Activated T-cell treated with anti-CD3 and anti-CD28 coated beads for 4 hours (primary cell): ENCODE measurements around the gene AXIN1.
"Not testable (repeated sequence)": the region's sequence is repeated elsewhere in the genome, so short reads cannot be mapped to it uniquely, and the experiment has no call there.

Experiments
- DNase-seq: peaks from one replicate; pipeline ENCODE4 v3.0.0-alpha.2; 2020

Gene AXIN1, protein sequence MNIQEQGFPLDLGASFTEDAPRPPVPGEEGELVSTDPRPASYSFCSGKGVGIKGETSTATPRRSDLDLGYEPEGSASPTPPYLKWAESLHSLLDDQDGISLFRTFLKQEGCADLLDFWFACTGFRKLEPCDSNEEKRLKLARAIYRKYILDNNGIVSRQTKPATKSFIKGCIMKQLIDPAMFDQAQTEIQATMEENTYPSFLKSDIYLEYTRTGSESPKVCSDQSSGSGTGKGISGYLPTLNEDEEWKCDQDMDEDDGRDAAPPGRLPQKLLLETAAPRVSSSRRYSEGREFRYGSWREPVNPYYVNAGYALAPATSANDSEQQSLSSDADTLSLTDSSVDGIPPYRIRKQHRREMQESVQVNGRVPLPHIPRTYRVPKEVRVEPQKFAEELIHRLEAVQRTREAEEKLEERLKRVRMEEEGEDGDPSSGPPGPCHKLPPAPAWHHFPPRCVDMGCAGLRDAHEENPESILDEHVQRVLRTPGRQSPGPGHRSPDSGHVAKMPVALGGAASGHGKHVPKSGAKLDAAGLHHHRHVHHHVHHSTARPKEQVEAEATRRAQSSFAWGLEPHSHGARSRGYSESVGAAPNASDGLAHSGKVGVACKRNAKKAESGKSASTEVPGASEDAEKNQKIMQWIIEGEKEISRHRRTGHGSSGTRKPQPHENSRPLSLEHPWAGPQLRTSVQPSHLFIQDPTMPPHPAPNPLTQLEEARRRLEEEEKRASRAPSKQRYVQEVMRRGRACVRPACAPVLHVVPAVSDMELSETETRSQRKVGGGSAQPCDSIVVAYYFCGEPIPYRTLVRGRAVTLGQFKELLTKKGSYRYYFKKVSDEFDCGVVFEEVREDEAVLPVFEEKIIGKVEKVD

DNA sequence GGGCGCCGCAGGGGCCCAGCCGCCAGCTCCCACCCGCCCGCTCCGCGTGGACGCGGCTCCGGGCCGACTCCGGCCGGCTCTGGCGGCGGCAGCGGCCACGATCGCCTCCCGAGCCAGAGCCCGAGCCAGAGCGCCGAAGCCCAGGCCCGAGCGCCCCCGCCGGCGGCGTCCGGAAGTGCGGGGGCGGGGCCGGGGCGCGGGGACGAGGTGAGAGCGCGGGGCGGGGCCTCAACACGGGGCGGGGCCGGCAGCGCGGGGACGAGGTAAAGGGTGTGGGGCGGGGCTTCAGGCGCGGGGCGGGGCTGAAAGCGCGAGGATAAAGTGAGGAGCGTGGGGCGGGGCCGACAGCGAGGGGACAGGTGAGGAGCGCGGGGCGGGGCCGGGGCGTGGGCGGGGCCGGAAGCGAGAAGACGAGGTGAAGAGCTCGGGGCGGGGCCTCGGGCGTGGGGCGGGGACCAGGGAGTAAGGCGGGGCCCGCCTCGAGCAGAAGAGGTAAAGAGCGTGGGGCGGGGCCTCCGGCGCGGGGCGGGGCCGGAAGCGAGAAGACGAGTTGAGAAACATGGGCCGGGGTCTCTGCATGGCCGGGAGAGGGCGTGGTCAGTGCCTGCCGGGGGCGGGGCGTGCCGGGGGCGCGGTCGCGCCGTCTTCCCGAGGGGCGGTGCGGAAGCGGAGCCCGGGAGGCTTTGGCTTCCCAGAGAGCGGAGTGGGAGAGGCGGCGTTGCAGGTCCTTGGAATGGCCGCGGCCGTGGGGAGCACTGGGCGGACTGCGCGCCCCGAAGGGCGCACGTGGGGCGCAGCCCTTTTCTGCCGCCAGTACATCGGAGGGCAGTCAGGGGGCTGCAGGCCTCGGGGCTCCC is at the start of gene AXIN1:
AXIN1 (minus strand) TSS at position 177 of the 857 bp plus-strand sequence. CDS start 5,698 bp downstream, outside the sequence.
- DNase-seq: peak; percentile 100

DNA sequence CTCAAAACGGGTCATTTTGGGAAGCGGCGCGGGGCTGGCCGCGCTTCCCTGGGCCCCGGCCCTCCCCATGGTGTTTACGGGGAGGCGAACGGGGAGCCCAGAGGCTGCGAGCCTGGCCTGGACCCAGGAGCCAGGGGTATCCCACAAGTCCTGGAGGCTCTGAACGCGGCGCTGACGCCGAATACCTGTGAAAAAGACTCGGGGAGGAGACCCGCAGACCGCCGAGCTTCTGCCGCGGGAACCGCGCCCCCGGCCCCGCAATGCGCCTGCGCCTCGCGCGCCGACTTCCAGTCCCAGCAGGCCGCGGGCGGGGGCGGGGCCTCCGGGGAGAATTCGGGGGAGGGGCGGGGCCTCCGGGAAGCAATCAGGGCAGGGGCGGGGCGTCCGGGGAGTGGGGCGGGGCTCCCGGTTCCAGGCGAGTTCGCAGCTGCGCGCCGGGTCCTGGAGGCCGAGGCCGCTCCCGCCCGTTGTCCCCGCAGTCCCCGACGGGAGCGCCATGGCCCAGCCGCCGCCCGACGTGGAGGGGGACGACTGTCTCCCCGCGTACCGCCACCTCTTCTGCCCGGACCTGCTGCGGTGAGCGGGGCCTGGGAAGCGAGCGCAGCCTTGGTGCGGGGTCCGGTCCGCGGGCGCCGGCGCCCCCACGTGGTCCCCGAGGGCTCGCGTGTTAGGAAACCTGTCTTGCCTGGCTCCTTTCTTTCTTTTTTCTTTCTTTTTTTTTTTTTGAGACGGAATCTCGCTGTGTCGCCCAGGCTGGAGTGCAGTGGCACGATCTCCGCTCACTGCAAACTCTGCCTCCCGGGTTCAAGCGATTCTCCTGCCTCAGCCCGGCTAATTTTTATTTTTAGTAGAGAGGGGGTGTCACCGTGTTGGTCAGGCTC is 49.2 kb upstream of the AXIN1 start, which contains the start of gene DECR2:
DECR2 (plus strand) TSS at position 418 of the 881 bp plus-strand sequence; CDS start at position 497, 79 bp downstream.
- DNase-seq: peak; percentile 100

DNA sequence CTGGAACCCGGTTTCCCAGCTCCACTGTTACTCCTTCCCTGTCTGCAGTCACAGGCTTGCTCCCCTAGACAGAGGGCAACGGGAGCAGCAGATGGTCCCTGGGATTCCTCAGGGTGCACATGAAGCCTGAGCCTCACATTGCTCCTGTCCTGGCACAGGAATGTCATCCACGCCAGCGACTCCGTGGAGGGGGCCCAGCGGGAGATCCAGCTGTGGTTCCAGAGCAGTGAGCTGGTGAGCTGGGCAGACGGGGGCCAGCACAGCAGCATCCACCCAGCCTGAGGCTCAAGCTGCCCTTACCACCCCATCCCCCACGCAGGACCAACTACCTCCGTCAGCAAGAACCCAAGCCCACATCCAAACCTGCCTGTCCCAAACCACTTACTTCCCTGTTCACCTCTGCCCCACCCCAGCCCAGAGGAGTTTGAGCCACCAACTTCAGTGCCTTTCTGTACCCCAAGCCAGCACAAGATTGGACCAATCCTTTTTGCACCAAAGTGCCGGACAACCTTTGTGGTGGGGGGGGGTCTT is 47.6 kb upstream of the AXIN1 start:
- no peak for DNase-seq

DNA sequence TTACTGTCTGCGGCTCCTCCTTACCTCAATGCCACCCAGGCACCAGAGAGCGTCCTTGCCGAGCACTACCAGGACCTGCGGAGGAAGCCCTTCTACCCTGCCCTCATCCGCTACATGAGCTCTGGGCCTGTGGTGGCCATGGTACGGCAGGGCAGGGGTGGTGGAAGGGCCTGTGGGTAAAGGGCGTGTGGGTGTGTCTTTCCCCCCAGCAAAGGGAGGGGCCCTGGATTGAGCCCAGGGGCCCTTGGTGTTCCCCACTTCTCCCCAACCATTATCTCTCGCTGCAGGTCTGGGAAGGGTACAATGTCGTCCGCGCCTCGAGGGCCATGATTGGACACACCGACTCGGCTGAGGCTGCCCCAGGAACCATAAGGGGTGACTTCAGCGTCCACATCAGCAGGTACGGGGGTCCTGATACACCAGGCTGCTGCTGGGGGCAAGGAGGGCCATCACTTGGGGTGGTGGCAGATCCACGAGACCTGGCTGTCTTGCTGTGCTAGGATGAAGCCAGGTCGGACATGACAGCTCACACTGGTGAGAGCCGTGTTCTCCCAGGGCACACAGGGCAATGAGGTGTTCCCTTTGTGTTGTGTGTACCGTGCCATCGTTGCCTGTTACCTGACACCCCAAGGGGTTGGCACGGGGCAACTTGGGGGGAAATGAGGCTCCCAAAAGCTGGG is 47.0 kb upstream of the AXIN1 start:
- no peak for DNase-seq

GRCh38 chr16:398561-399339 is 46.2 kb upstream of the AXIN1 start:
- DNase-seq: no peak

DNA sequence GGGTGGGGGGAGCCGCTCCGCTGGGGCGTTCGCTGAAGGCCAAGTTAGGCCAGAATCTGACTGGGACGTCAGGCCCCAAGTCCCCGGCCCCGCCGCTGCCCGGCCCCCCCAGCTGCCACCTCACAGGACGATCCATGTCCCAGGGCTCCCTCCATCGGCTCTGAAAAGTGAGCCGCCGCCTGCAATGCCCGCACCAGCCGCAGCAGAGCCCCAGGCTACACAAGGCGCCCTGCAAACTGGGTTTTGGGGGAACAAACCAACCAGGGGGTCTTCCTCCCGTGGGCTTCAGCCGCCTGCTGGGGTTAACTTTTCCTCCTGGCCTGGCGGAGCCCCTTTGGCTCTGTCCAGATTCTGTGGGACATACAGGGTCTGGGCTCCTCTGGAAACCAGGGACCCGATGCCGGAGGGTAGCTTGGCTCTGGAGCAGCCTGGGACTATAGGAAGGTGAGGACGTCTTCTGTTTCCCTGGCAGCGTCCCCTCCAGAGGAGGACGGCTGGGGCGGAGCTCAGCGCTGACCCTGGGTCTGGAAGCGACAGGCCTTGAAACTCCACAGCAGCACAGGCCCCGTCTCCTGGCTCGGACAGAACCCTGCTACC is 45.3 kb upstream of the AXIN1 start:
- DNase-seq: no peak

DNA sequence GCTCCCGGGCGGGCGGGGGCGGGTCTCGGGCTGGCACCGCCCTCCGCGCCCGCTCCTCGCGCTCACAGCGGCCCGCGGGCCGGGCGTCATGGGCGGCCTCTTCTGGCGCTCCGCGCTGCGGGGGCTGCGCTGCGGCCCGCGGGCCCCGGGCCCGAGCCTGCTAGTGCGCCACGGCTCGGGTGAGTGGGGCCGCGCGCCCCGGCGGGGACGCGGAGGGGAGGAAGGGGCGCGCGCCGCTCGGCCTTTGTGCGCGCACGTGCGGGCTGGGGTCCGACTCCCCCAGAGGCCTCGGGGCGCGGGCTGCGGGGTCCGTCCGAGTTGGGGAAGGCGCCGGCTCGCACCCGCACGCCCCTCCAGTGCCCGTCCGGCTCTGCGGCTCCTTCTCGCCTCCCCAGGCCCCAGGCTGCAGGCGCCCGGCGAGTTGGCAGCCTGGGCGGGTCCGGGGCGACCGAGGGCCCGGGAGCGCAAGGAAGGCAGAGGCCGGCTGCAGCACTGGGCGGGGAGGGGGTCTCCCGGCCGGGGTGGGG is 44.7 kb upstream of the AXIN1 start, which contains the start of gene NME4:
NME4 (plus strand) TSS at position 65 of the 527 bp plus-strand sequence; CDS start at position 89, 24 bp downstream.
- no peak for DNase-seq

DNA sequence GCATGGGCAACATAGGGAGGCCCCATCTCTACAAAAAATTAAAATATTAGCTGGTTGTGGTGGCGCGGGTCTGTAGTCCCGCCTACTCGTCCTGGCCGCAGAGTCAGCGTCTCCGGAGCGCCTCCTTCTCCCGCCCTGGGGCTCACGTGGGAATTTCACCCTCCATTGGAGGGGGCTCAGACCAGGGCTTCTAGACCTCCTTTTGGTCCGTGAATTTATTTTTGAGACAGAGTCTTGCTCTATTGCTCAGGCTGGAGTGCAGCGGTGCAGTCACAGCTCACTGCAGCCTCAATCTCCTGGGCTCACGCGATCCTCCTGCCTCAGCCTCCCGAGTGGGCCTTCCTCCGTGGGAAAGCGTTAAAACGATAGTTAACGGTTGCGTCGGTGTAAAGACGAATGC is 44.1 kb upstream of the AXIN1 start:
- DNase-seq: no peak

DNA sequence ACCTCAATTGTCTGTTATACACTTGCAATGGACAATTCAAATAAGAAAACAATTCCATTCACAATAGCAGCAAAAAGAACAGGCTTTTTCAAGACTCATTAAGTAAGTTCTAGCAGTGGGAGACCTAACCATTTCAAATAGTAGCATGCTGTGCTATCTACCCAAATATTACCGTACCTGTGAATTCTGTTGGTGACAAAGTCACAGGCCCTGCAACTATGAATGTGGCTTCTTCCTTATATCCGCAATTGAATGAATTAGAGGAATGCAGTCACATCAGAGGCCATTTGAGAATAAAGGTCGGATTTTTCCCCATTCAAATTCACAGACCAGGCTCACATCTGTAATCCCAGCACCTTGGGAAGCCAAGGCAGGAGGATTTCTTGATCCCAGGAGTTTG is 43.7 kb upstream of the AXIN1 start:
- no peak for DNase-seq

DNA sequence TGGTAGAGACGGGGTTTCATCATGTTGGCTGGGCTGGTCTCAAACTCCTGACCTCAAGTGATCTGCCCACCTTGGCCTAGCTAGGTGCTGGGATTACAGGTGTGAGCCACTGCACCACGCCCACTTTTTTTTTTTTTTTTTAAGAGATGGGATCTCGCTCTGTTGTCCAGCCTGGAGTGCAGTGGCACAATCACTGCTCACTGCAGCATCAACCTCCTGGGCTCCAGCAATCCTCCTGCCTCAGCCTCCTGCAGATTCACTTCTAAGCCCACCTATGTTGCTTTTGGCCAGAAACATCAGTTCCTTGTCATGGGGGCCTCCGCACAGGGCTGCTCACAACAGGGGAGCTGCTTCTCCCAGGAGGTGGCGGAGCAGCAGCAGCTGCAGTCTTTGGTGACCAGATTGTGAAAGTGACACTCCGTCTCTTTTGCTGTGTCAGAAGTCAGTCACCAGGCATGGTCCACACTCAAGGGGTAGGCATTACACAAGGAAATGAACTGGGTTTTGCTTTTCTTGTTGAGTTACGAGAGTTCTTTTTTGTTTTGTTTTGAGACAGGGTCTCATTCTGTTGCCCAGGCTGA is 40.0 kb upstream of the AXIN1 start:
- no peak for DNase-seq

GRCh38 chr16:391885-392335 is 39.4 kb upstream of the AXIN1 start:
- peak; percentile 66 for DNase-seq

DNA sequence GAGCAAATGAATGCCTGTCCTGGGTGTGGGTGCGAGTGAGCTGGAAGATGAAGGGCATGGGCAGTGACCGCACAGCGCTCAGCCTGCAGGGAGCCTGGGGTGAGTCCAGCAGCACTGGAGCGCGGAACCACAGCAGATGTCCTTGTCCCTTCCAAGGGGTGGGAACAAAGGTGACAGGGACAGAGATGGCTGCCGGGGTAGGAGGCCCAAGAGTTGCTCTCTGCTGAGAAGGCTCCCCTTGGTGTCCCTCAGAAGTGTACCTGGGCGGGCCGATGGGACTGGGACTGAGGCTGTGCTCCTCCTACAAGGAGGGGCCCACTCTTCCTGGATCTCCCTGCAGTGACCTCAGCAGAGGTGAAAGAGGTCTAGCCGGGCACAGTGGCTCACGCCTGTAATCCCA is 36.8 kb upstream of the AXIN1 start:
- DNase-seq: no peak

DNA sequence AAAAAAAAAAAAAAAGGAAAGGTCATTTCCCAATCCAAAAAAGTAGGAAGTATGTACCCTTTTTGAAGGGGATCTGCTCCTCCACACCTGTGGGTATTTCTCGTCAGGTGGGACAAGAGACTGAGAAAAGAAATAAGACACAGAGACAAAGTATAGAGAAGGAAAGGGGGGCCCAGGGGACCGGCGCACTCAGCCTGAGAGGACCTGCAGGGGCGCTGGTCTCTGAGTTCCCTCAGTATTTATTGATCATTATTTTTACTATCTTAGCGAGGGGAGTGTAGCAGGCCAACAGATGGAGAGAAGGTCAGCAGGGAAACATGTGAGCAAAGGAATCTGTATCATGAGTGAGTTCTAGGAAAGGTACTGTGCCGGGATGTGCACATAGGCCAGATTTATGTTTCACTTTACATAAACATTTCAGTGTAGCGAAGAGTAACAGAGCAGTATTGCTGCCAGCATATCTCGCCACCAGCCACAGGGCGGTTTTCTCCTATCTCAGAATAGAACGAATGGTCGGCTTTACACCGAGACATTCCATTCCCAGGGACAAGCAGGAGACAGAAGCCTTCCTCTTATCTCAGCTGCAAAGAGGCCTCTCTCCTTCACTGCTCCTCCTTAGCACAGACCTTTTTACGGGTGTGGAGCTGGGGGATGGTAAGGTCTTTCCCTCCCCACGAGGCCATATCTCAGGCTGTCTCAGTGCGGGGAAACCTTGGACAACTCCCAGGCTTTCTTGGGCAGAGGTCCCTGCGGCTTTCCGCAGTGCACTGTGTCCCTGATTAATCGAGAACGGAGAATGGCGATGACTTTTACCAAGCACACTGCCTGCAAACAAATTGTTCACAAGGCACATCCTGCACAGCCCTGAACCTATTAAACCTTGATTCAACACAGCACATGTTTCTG is 35.5 kb upstream of the AXIN1 start:
- DNase-seq: not testable (repeated sequence)

DNA sequence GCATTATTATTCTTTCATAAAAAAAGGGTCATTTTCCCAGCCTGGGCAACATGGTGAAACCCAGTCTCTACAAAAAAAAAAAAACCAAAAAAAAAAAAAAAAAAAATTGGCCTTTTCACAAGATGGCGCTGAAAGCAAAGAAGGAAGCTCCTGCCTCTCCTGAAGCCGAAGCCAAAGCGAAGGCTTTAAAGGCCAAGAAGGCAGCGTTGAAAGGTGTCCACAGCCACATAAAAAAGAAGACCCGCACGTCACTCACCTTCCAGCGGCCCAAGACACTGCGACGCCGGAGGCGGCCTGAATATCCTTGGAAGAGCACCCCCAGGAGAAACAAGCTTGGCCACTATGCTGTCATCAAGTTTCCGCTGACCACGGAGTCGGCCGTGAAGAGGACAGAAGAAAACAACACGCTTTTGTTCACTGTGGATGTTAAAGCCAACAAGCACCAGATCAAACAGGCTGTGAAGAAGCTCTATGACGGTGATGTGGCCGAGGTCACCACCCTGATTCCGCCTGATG is 34.2 kb upstream of the AXIN1 start:
- DNase-seq: no peak

GRCh38 chr16:383326-384051 is 31.0 kb upstream of the AXIN1 start:
- DNase-seq: no peak
